ENCODE measurements around the gene PRRT2. TPM values are rescaled to one million over a fixed set of nuclear protein-coding genes. Genes with fewer than 3 reads are reported as not detected.

PRRT2 gene
- total RNA-seq, 4 donors from 2014 or later: 1.4 to 6.0 (median 1.9) TPM; not detected in 1

- H3K36me3 ChIP-seq: peaks cover 0 to 13% (median 7%) of the 10 kb centered on the region in 4 donors
- H3K9me3 ChIP-seq: no peaks in the 10 kb centered on the region
- WGBS, 2 donors (ENCODE audit: low coverage in 1 of 2): 86% methylated on average over 5 of the region's 5 CpGs; no CpG with 5 or more reads in 1 of the 2 donors
- H3K4me1 ChIP-seq: no peaks in the 10 kb centered on the region
- intact Hi-C loops (cut with DNase I; ENCODE audit: low total_unique reads) (loop anchor here (10.0 kb wide), 1 partner anchor 150 kb away; no protein-coding TSS in a partner anchor), in situ Hi-C loops (cut with MboI; ENCODE audit: low pct_ligation_motif_present in 1 of 4, low pct_unique_long_range_greater_than_20kb in 1 of 4, low sequenced_read_pairs in 3 of 4) (loop anchor here in 2 of 4 donors (25.0 kb wide), 1 partner anchor 158 kb away; the partner anchor contains the start of genes C16orf92 (in 2 of the 2) and DOC2A (in 2 of the 2))
- H3K27me3 ChIP-seq: no peaks in the 10 kb centered on the region
- no peak overlapping the region for H3K4me3 ChIP-seq
- no peak for DNase-seq
- TF ChIP-seq POLR2A (IDR thresholded peaks at IDR 0.05) (no peak), EP300 (IDR thresholded peaks at IDR 0.05; ENCODE audit: low read depth) (no peak), POLR2AphosphoS5 (IDR thresholded peaks at IDR 0.05) (no peak)
- TF ChIP-seq, protein P1, sequence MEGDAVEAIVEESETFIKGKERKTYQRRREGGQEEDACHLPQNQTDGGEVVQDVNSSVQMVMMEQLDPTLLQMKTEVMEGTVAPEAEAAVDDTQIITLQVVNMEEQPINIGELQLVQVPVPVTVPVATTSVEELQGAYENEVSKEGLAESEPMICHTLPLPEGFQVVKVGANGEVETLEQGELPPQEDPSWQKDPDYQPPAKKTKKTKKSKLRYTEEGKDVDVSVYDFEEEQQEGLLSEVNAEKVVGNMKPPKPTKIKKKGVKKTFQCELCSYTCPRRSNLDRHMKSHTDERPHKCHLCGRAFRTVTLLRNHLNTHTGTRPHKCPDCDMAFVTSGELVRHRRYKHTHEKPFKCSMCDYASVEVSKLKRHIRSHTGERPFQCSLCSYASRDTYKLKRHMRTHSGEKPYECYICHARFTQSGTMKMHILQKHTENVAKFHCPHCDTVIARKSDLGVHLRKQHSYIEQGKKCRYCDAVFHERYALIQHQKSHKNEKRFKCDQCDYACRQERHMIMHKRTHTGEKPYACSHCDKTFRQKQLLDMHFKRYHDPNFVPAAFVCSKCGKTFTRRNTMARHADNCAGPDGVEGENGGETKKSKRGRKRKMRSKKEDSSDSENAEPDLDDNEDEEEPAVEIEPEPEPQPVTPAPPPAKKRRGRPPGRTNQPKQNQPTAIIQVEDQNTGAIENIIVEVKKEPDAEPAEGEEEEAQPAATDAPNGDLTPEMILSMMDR (IDR thresholded peaks at IDR 0.05): no peak
- no peak overlapping the region for H3K27ac ChIP-seq
These were observed 42.6 kb downstream of the PRRT2 start for GRCh38 chr16:29854520-29855100.

DNA sequence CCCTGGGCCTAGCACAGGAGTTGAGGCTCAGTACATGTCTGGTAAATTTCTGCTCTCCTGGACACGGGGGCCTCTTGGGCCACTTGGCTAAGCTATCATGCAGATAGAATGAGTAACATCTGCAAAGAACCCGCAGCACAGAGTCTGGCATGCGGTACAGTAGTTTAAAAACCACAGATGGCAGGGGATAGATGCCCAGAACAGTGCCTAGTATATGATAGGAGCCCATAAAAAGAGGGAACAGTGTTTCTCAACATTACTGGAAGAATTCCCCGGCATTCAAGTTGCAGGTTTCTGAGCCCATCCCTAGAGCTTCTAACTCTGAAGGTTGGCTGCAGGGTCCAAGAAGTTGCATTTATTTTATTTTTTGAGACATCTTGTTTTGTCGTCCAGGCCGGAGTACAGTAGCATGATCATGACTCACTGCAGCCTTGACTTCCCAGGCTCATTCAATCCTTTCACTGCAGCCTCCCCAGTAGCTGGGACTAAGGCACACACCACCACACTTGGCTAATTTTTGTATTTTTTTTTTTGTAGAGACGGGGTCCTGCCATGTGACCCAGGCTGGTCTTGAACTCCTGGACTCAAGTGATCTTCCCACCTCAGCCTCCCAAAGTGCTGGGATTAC is 45.3 kb downstream of the PRRT2 start:
- Histone ChIP-seq H3K9me3 (no peaks in the 10 kb centered on the region), H3K4me1 (peaks cover 10 to 17% (median 14%) of the 10 kb centered on the region in 4 donors), H3K36me3 (peaks cover 0 to 24% (median 10%) of the 10 kb centered on the region in 4 donors), H3K4me3 (no peak overlapping the region), H3K27ac (no peak overlapping the region), H3K27me3 (no peaks in the 10 kb centered on the region)
- in situ Hi-C loops (cut with MboI; ENCODE audit: low pct_ligation_motif_present in 1 of 4, low pct_unique_long_range_greater_than_20kb in 1 of 4, low sequenced_read_pairs in 3 of 4): loop anchor here in 2 of 4 donors (25.0 kb wide), 1 partner anchor 155 kb away; the partner anchor contains the start of genes C16orf92 (in 2 of the 2) and DOC2A (in 2 of the 2)
- intact Hi-C loops (cut with DNase I; ENCODE audit: low total_unique reads): loop anchor here (10.0 kb wide), 1 partner anchor 152 kb away; no protein-coding TSS in a partner anchor
- 47 to 72% methylated on average over 3 to 7 of the region's 7 CpGs for WGBS, 2 donors (ENCODE audit: low coverage in 1 of 2)
- no peak for DNase-seq
- TF ChIP-seq POLR2AphosphoS5 (IDR thresholded peaks at IDR 0.05) (no peak), EP300 (IDR thresholded peaks at IDR 0.05; ENCODE audit: low read depth) (no peak), POLR2A (IDR thresholded peaks at IDR 0.05) (no peak)
- TF ChIP-seq, protein P1 (IDR thresholded peaks at IDR 0.05): no peak

- intact Hi-C loops (cut with DNase I; ENCODE audit: low total_unique reads): loop anchor here (10.0 kb wide), 1 partner anchor 153 kb away; no protein-coding TSS in a partner anchor
- in situ Hi-C loops (cut with MboI; ENCODE audit: low pct_ligation_motif_present in 1 of 4, low pct_unique_long_range_greater_than_20kb in 1 of 4, low sequenced_read_pairs in 3 of 4): loop anchor here in 2 of 4 donors (25.0 kb wide), 1 partner anchor 154 kb away; the partner anchor contains the start of genes C16orf92 (in 2 of the 2) and DOC2A (in 2 of the 2)
- DNase-seq: no peak
- Histone ChIP-seq H3K9me3 (no peaks in the 10 kb centered on the region), H3K4me3 (no peak overlapping the region), H3K27ac (no peak overlapping the region), H3K4me1 (peaks cover 10 to 19% (median 16%) of the 10 kb centered on the region in 4 donors), H3K36me3 (peaks cover 0 to 24% (median 10%) of the 10 kb centered on the region in 4 donors), H3K27me3 (no peaks in the 10 kb centered on the region)
- WGBS, 2 donors (ENCODE audit: low coverage in 1 of 2): 83 to 90% methylated on average over 4 to 10 of the region's 10 CpGs
- TF ChIP-seq EP300 (IDR thresholded peaks at IDR 0.05; ENCODE audit: low read depth) (no peak), POLR2AphosphoS5 (IDR thresholded peaks at IDR 0.05) (no peak), POLR2A (IDR thresholded peaks at IDR 0.05) (no peak)
- TF ChIP-seq, protein P1 (IDR thresholded peaks at IDR 0.05): no peak
These were observed 46.3 kb downstream of the PRRT2 start for GRCh38 chr16:29858149-29858849.

Measured in transverse colon (tissue), 4 donors.